Ectodermal cell (in vitro differentiated cells): Measurements from ENCODE around the gene MED26.

Source experiments
- H3K27ac ChIP-seq: 2 replicates; pipeline ENCODE4 v1.7.0; 2013; ENCODE audit warnings: mild to moderate bottlenecking, low read depth, low read length; ENCODE audit not compliant: insufficient read depth, poor library complexity, severe bottlenecking
- H3K27me3 ChIP-seq: 2 replicates; pipeline ENCODE4 v1.7.0; 2013; ENCODE audit warnings: mild to moderate bottlenecking, low read length; ENCODE audit not compliant: insufficient read depth, control insufficient read depth, poor library complexity, severe bottlenecking
- H3K36me3 ChIP-seq: one replicate; pipeline ENCODE4 v1.7.0; 2013; ENCODE audit warnings: low read length; ENCODE audit not compliant: control insufficient read depth, insufficient read depth
- H3K4me1 ChIP-seq: one replicate; pipeline ENCODE4 v1.7.0; 2013; ENCODE audit warnings: low read length; ENCODE audit not compliant: control insufficient read depth, insufficient read depth
- H3K4me3 ChIP-seq: 2 replicates; pipeline ENCODE4 v1.7.0; 2013; ENCODE audit warnings: low read depth, low read length, control low read depth; ENCODE audit not compliant: insufficient read depth
- H3K9me3 ChIP-seq: 2 replicates; pipeline ENCODE4 v1.7.0; 2013; ENCODE audit warnings: mild to moderate bottlenecking, low read length, moderate library complexity; ENCODE audit not compliant: control insufficient read depth
- WGBS, 2 experiments: methylation state at CpG; one replicate each; pipeline ENCODE4 v1.1.7; 2013; ENCODE audit warnings: missing lambda C conversion rate in 2 of 2; 5-methylcytosine and 5-hydroxymethylcytosine counted together

The MED26 gene

GRCh38 chr19:16530540-16531379 is 97.2 kb downstream of the MED26 start:
- 96 to 97% methylated on average over 43 of the region's 43 CpGs for WGBS, 2 experiments
- peaks cover 75% of the 10 kb centered on the region for H3K36me3 ChIP-seq
- no peaks in the 10 kb centered on the region for H3K27me3 ChIP-seq
- no peaks in the 10 kb centered on the region for H3K9me3 ChIP-seq
- no peaks in the 10 kb centered on the region for H3K4me1 ChIP-seq
- no peak overlapping the region for H3K4me3 ChIP-seq
- no peak overlapping the region for H3K27ac ChIP-seq

GRCh38 chr19:16529466-16530144 is 98.4 kb downstream of the MED26 start:
- WGBS, 2 experiments, result 94 to 96% methylated on average over 25 of the region's 25 CpGs
- Histone ChIP-seq H3K4me1 (no peaks in the 10 kb centered on the region), H3K4me3 (no peak overlapping the region), H3K36me3 (peaks cover 78% of the 10 kb centered on the region), H3K27me3 (no peaks in the 10 kb centered on the region), H3K27ac (no peak overlapping the region), H3K9me3 (no peaks in the 10 kb centered on the region)

- Histone ChIP-seq H3K27ac (no peak overlapping the region), H3K27me3 (no peaks in the 10 kb centered on the region), H3K9me3 (no peaks in the 10 kb centered on the region), H3K4me3 (no peak overlapping the region), H3K36me3 (peaks cover 79% of the 10 kb centered on the region), H3K4me1 (no peaks in the 10 kb centered on the region)
- 94% methylated on average over 12 of the region's 12 CpGs for WGBS, 2 experiments
These were observed 100.0 kb downstream of the MED26 start for GRCh38 chr19:16527971-16528521.

- Histone ChIP-seq H3K36me3 (peaks cover 78% of the 10 kb centered on the region), H3K27ac (no peak overlapping the region), H3K4me1 (no peaks in the 10 kb centered on the region), H3K4me3 (no peak overlapping the region), H3K27me3 (no peaks in the 10 kb centered on the region), H3K9me3 (no peaks in the 10 kb centered on the region)
- 88 to 89% methylated on average over 14 of the region's 14 CpGs for WGBS, 2 experiments
These were observed 100.6 kb downstream of the MED26 start for GRCh38 chr19:16527334-16527935.

GRCh38 chr19:16525751-16526481 is 102.1 kb downstream of the MED26 start:
- 95 to 97% methylated on average over 29 of the region's 29 CpGs for WGBS, 2 experiments
- peaks cover 77% of the 10 kb centered on the region for H3K36me3 ChIP-seq

GRCh38 chr19:16524991-16525734 is 102.8 kb downstream of the MED26 start:
- H3K27me3 ChIP-seq, result no peaks in the 10 kb centered on the region
- H3K4me3 ChIP-seq, result no peak overlapping the region
- 96 to 97% methylated on average over 54 of the region's 54 CpGs for WGBS, 2 experiments
- no peak overlapping the region for H3K27ac ChIP-seq
- H3K36me3 ChIP-seq, result peaks cover 77% of the 10 kb centered on the region
- H3K4me1 ChIP-seq, result no peaks in the 10 kb centered on the region
- H3K9me3 ChIP-seq, result no peaks in the 10 kb centered on the region

More at GRCh38 chr19:16525751-16526481, 102.1 kb downstream of the MED26 start:
- Histone ChIP-seq H3K27me3 (no peaks in the 10 kb centered on the region), H3K9me3 (no peaks in the 10 kb centered on the region), H3K27ac (no peak overlapping the region), H3K4me3 (no peak overlapping the region), H3K4me1 (no peaks in the 10 kb centered on the region)
